NCI-H345 treated with DMSO at 0.1 percent for 48 hours (cell line): ENCODE data around the gene IVNS1ABP.
"Not testable (repeated sequence)": the region's sequence is repeated elsewhere in the genome, so short reads cannot be mapped to it uniquely, and the experiment has no call there.

Source experiments
- DNase-seq: peaks from one replicate; lab custom pipeline; 2025; ENCODE audit not compliant: unreplicated experiment; lab: John Stamatoyannopoulos, UW

IVNS1ABP gene

DNA sequence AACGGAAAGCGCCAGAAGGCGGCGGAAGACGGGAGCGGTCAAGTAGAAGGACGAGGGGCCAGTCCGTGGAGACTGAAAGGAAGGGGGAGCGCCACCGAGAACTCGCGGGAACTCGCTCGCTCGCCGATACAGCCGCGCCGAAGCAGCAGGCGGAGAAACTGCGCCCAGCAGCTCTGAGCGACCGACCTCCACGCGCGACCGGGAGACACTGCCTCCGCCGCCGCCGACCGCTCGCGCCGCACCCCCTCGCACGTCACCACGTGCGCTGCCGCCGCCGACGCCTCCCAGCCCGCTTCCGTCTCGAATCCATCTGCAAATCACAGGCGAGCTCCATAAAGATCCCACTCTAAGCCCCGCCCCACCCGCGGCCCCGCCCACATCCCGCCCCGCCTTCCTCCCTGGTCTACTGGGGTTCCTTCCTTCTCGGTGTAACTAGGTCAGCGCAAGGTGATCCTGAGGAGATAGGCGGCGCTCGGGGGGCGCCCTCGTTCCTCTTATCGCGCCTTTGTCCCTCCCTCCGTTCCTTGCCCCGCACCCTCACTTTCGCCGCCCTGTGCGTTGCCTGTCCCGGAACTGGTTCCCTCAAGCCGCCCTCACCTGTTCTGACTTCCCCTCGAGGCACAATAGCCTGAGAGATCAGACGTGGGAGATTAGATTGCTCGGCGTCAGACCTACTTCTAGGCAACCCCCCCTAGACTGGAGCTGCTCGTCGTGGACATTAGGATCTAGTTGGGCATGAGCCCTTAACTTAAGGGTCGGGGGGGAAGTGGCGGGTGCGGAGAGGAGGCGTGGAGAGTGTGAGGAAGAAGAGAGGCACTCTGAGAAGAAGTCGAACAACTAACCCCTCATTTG is at the start of gene IVNS1ABP:
IVNS1ABP (minus strand) TSS at position 210 of the 852 bp plus-strand sequence. CDS start 7,750 bp downstream, outside the sequence.
- DNase-seq, result peak; percentile 83

DNA sequence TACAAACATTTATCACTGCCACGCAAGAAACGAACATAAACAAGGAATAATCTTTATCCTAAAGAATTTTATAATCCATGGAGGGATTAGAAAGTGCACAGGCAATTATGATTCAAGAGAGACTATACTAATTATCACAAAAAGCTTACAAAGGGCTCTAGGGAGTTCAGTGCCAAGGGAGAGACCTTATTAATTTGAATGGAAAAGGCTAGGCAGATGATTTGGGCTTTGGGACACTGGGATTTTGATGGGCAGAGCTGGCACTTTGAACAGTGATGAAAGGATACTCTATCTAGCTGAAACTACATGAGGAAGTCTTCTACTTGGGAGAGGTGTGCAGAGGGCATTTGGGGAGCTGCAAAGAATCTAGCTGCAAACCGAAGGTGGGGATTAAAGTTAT is 48.9 kb upstream of the IVNS1ABP start:
- no peak for DNase-seq

DNA sequence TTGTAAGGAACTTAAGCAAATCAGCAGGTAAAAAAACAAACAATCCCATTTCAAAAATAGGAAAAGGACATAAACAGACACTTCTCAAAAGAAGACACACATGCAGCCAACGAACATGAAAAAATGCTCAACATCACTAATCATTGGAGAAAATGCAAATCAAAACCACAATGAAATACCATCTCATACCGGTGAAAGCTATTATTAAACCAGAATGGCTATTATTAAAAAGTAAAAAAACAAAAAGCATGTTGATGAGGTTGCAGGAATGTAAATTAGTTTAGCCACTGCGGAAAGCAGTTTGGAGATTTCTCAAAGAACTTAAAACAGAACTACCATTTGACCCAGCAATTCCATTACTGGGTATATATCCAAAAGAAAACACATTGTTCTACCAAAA is 47.5 kb upstream of the IVNS1ABP start:
- not testable (repeated sequence) for DNase-seq

DNA sequence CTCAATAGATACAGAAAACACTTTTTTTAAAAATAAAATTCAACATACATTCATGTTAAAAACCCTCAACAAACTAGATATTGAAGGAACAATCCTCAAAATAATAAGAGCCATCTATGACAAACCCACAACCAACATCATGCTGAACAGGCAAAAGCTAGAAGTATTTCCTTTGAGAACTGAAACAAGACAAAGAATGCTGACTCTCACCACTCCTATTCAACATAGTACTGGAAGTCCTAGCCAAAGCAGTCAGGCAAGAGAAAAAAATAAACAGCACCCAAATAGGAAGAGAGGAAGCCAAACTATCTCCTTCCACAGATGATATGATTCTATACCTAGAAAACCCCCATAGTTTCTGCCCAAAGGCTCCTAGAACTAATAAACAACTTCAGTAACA is 46.2 kb upstream of the IVNS1ABP start:
- no peak for DNase-seq

DNA sequence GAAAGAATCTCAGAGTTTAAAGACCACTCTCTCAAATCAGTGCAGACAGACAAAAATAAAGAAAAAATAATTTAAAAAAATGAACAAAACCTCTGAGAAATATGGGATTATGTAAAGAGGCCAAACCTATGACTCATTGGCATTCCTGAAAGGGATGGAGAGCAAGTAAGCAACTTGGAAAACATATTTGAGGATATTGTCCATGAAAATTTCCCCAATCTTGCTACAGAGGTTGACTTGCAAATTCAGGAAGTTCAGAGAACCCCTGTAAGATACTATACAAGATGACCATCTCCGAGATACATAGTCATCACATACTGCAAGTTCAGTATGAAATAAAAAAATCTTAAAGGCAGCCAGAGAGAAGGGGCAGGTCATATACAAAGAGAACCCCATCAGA is 43.7 kb upstream of the IVNS1ABP start:
- DNase-seq, result no peak

DNA sequence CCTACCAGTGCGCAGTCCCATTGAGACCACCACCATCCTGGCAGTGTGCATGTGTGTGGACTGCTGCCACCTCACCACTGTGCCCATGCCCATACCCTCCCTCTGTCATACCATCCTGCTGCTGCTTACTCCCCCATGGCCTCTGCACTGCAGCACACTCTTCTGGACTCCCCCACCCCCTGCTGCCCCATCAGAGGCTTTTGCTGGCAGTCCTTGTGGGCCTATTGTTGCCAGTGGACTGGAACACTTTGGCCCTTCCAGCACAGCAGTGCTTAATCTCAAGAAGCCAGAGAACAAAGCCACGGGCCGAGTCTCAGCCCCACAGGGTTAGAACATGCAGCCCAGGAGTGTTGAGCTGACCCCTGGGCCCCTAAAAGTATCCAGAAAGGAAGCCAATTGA is 41.9 kb upstream of the IVNS1ABP start:
- DNase-seq, result no peak

DNA sequence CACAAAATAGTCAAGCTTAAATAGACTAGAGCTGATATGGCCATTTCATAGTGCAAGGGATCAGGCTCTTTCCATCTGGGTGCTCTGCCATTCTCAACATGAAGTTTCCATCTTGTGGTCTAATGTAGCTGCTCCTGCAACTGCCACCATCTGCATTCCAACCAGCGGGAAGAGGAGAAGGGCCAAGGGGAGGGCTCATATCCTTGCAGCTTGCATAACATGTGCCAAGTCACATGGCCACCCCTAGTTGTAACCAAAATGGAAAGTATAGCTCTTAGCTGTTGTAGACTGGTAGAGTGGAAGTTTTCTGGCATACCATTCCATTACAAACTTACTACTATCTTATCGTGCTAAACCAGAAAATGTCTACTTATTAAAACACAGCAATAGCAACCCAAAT is 38.9 kb upstream of the IVNS1ABP start:
- DNase-seq, result no peak

DNA sequence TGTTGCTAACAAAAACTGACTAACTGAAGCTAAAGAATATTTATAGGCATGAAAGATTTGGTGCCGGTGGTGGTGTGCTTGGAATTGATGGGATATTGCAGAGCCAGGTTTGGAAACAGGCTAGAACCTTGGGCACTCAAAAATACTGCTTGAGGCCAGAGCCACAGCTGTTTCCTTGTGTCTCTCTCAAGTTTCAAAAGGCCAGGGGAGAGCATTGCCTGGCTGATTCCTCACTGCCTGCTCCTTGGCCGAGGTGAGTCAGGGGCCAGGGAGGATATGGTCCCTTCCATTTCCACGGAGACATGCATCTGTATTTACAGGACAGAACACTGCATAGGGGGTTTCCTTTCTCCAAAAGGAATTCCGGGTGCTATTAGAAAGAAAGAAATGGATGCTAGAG is 36.1 kb upstream of the IVNS1ABP start:
- no peak for DNase-seq

DNA sequence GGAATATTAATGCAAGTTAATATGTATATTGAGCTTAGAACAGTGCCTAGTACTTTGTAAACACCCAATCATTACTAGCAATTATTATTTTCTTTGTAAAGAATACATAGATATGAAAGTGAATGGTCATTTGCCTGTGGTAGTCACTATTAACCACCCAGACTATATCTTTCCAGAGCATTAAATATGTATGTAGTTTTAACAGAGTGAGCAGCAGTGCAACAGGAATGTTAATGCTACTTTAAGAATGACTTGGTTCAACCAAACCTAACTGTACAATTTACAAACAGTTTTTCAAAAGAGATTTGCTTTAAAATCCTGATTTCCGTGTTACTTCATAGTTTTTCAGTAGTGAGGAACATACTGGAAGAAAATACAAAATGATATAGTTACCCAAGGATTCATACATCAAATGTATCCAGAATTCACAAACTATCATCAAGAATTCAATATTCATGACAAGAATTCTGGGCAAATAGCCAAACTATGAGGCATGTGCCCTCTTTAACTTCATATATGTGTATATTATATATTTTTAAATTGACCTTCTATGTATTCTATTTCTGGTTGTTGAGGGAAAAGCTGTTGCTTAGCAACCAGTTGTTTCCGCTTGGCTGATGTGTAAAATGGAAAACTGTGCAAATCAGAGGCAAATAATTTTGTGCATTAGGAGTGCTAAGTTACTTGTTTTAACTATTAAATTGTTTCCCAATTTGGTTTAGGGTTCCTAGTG is 34.9 kb upstream of the IVNS1ABP start:
- no peak for DNase-seq

DNA sequence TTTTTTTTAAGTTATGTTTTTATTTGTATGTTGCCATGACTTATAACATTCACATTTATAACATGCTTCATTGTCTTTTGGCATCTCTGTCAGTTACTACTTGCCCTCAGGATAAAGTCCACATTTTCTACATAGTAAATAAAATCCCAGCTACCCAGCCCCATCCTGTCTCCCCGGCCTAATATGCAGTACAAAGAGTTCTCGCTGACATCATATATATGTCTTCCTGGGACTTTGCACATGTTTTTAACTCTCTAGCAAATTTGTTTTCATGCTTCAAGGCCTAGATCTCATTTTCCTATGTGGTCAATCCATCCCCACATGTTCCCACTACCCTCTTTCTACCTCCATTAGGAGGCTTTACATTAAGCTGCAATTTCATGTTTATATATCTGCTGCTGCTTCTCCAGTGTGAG is 33.0 kb upstream of the IVNS1ABP start:
- no peak for DNase-seq

DNA sequence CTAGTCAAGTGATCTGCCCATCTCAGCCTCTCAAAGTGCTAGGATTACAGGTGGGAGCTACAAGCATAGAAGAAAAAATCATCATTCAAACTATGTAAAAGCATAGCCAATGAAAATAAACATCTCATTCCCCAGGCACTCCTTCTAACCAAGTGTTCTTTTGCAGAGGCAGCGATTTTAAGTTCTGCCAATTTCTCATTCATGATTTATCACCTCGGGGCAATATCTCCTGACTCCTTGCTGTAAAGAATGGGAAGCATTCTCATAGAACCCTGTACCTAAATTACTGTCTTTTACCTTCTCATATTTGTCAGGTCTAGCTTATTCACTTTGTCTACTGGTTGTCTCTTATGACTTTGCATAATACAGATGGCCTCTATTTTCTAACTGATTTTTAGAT is 32.5 kb upstream of the IVNS1ABP start:
- DNase-seq, result no peak

DNA sequence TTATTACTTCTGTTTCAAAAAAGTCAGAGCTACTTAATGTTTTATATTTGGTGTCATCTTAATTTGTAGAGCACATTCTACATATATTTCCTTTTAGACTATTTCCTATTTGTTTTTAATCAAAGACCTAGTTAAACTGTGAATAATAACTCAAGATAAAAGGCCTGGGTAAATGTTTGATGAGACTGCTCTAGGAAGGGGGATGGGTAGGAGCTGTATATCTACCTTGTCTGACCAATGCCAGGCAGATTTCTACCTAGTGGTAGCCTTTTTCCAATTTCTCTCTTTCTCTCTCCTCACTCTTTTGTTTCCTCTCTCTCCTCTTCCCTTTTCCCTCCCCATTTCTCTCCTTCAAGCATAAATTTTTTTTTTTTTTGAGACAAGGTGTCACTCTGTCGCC is 31.9 kb upstream of the IVNS1ABP start:
- DNase-seq, result no peak

DNA sequence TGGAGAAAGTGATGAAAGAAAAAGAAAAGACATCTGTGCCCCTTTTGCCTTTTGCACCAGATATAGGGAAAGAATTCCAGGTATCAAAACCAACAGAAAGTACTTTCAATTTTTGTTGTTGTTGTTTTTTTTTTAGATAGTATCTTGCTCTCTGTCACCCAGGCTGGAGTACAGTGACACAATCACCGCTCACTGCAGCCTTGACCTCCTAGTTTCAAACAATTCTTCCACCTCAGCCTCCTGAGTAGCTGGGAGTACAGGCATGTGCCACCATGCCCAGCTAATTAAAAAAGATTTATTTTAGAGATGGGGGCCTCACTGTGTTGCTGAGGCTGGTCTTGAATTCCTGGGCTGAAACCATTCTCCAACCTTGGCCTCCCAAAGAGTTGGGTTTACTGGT is 31.3 kb upstream of the IVNS1ABP start:
- DNase-seq, result no peak

DNA sequence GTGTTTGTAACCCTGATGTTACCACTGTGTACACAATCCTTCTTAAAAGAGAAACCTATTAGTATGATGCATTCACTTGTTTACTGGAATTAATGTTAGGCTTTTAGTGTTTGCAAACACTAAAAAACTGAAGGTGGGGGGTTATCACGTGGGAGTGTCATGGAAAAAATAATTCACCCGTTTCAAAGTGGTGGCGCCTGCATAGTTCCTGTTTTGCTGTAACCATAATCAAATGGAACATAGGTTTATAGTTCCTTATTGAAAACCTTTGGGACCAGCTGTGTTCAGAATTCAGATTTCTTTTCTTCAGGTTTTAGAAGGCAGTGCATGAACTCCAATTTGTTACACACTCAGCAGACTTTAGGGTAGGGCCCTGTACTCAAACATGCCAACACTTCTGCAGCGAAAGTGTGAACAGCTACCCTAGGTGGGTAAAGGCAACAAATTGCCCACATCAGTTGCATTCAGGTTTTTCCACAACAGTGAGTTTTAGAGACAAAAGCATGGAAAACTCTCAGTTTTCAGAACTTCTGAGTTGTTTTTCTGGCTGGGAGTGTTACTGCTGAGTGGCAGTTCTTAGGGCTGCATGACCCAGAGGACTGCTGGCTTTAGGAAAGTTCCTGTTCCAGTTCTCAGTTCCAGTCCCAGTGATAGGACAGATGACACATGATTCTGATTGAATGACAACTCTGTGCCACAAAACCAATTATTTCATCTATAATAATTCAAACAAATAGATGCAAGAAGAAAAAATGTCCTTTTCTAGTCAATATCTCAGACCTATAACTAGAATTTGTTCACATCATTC is 29.1 kb upstream of the IVNS1ABP start:
- no peak for DNase-seq

DNA sequence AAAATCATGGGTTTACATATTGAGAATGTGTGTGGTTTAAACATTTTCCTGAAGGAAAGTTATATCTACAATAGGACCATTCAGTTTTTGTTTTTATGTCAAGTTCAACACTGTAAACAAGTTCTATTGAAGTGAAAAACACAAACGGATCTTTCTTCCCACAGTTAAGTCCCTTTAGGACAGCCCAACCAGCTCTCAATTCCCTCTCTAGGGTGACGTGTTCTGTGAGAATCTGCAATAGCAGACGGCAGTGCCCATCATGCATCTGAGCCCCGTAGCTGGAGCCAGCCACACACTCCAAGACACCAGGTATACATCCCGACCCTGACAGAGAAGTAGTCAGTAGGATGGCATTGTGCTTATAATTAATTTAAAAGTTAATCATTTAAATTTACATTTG is 26.3 kb upstream of the IVNS1ABP start:
- DNase-seq, result no peak

DNA sequence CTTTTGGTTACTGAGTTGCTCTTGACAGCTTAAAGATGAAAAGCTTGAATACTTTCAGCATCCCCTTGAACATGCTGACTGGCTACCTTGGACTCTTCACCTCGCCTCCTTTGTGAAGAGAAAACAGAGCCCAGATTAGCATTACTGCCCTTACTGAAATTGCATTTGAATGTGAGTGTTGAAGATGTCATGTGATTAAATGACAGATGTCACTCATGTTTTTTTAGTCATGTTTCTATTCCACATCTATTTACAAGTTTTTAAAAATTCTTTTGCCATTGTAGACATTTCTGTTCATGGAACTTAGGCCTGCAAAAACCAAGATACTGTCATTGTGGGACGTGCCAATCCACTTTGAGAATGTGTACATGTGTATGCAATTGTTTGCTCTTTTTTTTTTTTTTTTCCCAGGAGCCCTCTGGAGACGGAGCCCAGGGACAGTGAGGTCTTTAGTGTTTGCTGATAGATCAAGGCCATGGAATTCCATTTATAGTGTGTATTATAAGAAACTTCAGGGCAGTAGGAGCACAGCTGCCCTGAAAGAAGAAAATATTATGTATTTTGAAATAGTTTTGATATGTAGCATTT is 25.7 kb upstream of the IVNS1ABP start:
- DNase-seq, result no peak

DNA sequence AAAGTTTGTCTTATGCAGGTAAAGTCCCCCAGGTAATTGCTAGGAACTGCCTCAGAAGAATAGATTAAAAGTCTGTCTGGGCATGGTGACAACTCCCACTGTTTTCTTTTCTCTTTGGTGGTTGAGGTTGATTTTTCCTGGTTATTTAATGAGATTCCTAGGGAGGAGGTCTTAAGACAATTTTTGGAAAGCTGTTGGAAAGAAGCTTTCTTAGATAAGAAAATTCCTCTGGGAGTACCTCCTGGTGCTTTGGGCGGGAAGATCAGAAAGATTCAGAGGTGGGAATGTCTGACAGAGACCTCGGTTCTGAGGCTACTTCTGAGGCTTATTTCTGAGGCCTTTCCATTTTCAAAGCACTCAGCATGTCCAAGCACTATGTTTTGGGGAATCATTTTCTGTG is 25.0 kb upstream of the IVNS1ABP start:
- DNase-seq, result no peak

DNA sequence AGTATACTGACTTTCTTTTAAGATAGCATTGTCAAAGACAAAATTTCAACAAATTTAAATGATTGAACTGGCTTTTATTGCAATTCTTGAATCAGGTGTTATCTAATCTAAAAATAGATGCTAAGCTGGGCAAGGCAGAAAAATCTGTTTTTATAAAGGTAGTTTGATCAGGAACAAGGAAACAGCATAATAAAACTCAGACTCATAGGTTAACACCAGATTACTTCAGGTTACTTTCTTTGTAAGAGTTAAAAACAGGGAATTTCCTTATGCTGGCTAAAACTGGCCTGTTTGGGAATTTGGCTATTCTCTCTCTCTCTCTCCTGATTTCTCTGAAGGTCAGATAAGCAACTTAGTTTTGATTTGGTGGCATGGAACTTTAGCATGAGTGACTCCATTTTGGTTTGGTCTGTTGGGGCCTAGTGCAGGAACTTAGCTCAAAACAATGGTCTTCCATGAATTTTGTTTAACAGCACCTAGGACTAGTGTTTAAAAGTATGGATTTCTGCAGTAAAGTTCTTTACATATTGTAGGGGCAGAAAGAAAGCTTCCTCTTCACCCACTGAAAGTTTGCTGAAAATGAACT is 24.2 kb upstream of the IVNS1ABP start:
- DNase-seq, result no peak

DNA sequence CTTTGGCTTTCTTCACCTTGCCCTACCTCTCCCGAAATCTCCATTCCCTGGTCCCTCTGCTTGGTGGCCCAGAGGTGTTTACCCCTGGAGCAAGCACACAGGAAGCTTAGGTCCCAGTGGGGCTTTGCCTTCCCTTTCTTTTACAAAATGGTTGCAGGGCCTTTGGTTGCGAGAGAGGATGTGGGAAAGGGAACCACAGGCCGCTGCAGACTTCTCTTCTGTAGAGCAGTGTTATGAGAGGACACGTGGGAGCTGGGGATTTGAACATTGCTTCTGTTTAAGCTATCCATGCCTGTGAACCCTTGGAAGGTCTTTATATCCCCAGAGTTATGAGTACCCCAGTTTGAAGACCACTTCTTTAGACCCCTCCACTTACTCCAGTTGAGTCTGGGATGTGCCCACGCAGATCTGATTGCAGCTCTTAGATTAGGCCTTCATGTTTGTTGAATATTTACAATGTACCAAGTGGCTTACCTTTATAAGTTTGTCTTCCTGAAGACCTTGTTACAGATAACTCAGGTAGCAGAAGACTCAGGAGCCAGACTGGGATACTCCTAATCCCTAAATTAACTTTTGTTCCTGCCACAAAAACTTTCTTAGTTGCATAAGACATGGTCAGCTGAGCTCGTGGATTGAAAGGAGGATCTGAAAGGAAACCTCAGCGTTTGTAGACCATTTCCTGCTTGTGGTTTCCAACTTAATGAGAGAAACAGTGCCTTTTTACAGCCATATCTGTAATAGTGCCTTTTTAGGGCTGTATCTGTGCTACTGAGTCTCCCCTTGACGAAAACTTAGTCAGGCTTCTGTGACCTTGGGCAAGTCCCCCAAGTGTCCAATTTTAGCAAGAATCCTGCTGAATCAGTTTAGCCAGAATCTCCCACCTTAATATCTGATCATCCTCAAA is 21.9 kb upstream of the IVNS1ABP start:
- no peak for DNase-seq

DNA sequence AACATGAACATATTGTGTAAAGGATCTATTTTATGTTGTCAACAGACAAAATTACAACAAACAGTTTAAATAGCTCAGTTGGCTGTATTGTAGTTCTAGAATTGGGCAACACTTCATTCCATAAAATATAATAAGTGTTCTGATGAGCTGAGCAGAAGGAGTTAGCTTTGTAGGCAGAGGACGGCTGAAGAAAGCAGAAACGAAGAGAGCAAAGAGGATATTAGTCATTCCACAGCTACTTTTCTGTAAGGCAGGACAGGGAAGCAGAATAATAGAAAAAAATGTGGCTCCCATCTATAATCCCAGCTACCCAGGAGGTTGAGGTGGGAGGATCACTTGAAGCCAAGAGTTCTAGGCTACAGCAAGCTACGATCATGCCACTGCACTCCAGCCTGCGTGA is 20.2 kb upstream of the IVNS1ABP start:
- no peak for DNase-seq
